COLO668 (cell line): ENCODE results near the gene KIAA1671.
"Not testable (repeated sequence)": the region's sequence is repeated elsewhere in the genome, so short reads cannot be mapped to it uniquely, and the experiment has no call there.

Experiments
- DNase-seq: peaks from one replicate; lab custom pipeline; 2025; ENCODE audit not compliant: unreplicated experiment; lab: John Stamatoyannopoulos, UW

The KIAA1671 gene

DNA sequence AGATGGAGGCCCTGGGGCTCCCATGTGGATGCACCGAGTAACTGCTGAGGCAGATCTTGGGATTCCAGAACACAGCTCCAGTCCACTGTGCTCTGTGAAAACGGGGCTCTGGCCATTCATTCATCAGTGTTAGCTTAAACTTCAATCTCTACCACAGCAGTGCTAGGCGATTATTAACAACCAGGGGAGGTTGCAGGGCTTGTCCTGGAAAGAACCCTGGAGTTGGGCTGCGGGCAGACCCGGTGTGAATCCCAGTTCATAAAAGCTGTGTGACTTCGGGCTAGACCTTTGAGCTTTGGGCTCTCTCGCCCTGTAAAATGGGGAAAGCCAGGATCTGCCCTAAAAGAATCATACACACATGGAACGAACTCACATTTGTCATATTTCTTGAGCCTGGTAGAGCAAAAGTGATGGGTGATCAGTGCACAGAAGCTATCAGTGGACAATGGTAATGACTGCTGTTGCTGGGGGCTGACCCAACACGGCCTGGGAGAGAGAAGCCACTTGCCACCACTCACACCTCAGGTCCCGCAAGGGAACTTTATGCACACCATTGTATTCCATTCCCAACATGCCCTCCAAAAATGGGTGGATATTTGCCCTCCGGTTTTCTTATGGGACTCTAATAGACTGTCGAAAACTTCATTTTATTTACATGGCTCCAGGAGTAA lies 231.6 kb downstream of the KIAA1671 start:
- DNase-seq: no peak

DNA sequence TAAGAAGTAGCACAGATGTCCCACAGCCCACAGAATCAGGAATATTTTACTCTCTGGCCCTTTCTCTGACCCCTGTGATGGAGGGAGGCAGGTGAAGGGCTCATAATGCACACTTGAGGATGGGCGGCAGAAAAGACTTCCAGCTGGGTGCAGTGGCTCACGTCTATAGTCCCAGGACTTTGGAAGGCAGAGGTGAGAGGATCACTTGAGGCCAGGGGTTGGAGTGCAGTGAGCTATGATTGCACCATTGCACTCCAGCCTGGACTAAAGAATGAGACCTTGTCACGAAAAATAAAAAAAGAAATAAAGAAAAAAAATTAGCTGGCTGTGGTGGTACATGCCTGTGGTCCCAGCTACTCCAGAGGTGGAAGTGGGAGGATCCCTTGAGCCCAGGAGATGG lies 233.6 kb downstream of the KIAA1671 start:
- DNase-seq: no peak

GRCh38 chr22:25187469-25187868 lies 235.0 kb downstream of the KIAA1671 start:
- DNase-seq: no peak

GRCh38 chr22:25192406-25192805 lies 239.9 kb downstream of the KIAA1671 start:
- no peak for DNase-seq

DNA sequence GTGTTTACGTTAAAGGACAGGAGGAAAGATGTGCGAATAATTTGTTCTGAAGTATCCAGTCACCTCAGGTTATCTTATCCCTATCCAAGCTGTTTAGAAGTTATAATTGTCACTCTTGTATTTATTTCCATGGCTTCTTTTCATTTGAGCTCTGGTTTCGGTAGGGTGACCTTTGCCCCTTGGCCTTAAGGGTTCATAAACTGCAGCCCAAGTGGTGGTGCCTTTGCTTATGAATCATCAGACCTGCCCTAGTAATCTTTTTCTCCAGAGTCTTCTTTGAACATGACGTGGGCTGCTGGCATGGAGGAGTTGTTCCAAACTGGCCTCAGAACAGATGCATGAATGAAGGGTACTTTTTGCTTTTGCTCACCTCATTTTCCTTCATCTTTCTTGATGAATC lies 240.6 kb downstream of the KIAA1671 start:
- no peak for DNase-seq

DNA sequence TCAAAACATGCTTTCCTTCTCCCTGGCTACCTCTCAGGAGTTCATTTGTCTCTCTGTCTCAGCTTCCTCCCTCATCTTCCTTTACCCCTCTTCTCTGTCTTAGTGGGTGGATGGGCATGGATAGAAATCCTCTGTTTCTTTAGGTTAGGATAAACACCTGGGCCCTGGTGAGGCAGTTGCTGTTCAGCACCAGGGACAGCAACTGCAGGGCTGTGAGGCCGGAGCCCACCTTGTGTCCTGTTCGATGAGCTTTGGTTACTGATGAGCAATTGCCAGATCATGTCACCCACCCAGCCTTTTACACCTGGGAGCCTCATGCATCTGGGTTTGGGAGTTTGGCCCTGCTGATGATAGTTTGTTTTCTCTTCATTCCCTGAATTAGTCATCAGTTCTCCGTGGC lies 241.0 kb downstream of the KIAA1671 start:
- no peak for DNase-seq

- DNase-seq: no peak
These were observed 243.8 kb downstream of the KIAA1671 start for GRCh38 chr22:25196326-25196725.

- no peak for DNase-seq
These were observed 244.8 kb downstream of the KIAA1671 start for GRCh38 chr22:25197340-25197739.

GRCh38 chr22:25199731-25200520 lies 247.4 kb downstream of the KIAA1671 start, which contains the start of gene CRYBB3:
CRYBB3 (plus strand) TSS chr22:25199858; CDS start chr22:25201397, 1,539 bp downstream.
- no peak for DNase-seq

GRCh38 chr22:25200967-25201366 lies 248.5 kb downstream of the KIAA1671 start:
- DNase-seq: no peak

GRCh38 chr22:25201557-25202273 lies 249.2 kb downstream of the KIAA1671 start:
- no peak for DNase-seq

DNA sequence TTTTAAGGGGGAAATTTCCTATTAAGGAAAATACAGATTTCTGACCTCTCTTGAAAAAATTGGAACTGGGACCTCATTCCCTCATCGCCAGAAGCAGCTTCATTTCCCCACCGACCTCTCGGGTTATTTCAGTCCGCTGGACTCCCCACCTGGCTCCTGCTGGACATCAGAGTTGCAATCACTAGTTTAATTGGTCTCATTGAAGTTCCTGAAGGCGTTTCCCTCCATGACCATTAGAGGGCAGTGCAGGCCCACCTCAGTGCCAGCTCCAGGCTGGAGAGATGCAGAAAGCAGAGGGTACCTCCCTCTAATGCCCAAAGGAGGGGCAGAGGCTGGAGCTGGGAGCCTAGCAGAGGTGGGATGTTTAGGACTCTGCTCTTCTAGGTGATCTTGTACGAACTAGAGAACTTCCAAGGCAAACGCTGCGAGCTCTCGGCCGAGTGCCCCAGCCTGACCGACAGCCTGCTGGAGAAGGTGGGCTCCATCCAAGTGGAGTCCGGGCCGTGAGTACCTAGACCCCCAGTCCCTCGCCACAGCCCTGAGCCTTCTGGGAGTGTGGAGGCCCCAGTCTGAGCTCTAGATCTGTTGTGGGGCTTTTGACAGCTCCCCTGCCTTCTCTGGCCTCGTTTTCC lies 249.9 kb downstream of the KIAA1671 start:
- peak; percentile 57 for DNase-seq

GRCh38 chr22:25203082-25203481 lies 250.6 kb downstream of the KIAA1671 start:
- DNase-seq: no peak

GRCh38 chr22:25204547-25204946 lies 252.0 kb downstream of the KIAA1671 start:
- DNase-seq: not testable (repeated sequence)

DNA sequence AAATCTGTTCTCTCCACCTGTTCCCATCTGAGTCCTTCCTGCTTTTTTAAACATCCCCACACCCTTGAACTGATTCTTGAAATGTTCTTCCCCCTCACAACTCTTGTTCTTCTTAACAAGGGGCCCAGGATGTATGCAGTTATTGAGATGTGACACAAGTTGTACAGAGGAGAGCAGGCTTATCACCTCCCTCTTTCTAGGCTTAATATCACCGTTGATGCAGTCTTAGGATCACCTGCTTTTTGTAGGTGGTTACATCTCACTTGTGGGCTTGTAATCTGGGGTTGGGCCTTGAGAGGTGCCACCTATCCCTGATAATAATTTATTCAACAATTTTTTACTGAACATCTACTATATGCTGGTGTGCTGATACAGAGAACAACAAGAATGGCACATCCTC lies 253.3 kb downstream of the KIAA1671 start:
- no peak for DNase-seq

DNA sequence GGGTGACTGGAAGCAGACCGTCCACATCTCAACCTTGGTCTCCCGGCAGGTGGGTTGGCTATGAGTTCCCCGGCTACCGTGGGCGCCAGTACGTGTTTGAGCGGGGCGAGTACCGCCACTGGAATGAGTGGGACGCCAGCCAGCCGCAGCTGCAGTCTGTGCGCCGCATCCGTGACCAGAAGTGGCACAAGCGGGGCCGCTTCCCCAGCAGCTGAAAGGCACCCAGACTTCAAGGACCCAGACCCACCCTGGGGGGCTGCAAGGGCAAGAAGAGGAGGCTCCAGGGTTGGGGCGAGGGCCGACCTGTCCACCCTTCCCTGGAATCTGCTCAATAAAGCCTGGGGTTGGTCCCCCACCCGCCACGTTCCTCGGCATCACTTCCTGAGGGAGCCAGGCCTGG lies 254.5 kb downstream of the KIAA1671 start:
- DNase-seq: no peak

GRCh38 chr22:25207553-25208157 lies 255.1 kb downstream of the KIAA1671 start:
- no peak for DNase-seq

DNA sequence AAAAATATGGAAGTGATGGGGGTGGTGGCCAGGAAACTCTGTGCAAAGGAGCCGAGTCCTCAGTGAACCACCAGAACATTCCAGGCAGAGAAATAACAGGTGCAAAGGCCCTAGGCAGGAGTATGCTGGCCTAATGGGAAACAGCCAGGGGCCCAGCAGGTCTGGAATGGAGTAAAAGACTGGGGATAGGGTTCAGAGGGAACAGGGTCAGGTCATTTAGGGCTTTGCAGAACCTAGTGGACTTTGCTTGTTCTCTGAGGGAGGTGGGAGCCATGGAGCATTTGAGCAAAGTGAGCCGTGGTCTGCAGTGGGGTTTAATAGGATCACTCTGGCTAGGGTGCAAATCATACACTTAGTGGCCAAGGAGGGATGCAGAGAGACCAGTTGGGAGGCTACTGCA lies 255.8 kb downstream of the KIAA1671 start:
- DNase-seq: no peak

GRCh38 chr22:25208743-25209505 lies 256.4 kb downstream of the KIAA1671 start:
- DNase-seq: no peak

GRCh38 chr22:25210793-25211192 lies 258.3 kb downstream of the KIAA1671 start:
- DNase-seq: no peak
